PC-9 (cell line): Measurements from ENCODE around the gene NUP85. TPM values are rescaled to one million over a fixed set of nuclear protein-coding genes. Genes with fewer than 3 reads are reported as not detected.

Source experiments
- BruUV-seq: library from RNA; stranded (reverse); fragments of 400-500 nt; replicated peaks from 2 replicates; lab custom pipeline; 2021; lab: Mats Ljungman, UMichigan
- CTCF ChIA-PET: fragments of 300-600 bp; sonication (Branson Sonifier 250); formaldehyde crosslinking; loops from one replicate; lab custom pipeline; 2022; ENCODE audit warnings: antibody characterized with exemption; lab: Charles Lee
- POLR2A ChIA-PET: fragments of 300-600 bp; sonication (Branson Sonifier 250); formaldehyde crosslinking; loops from one replicate; lab custom pipeline; 2022; ENCODE audit warnings: antibody characterized with exemption; ENCODE audit not compliant: unreplicated experiment; lab: Charles Lee
- DNase-seq, 2 experiments: peaks; one replicate each; pipeline versions ENCODE4 v3.0.0 to v3.0.0-alpha.2; 2015 to 2022; ENCODE audit warnings: mixed read lengths in 1 of 2
- H2AFZ ChIP-seq: fragments of 200-600 bp; sonication (generic); 2 replicates; pipeline ENCODE4 v1.8.1; 2017; ENCODE audit warnings: antibody characterized with exemption
- H3F3A ChIP-seq: fragments of 200-600 bp; sonication (generic); 2 replicates; pipeline ENCODE4 v1.8.1; 2017; ENCODE audit warnings: antibody characterized with exemption, mild to moderate bottlenecking, low read depth; ENCODE audit not compliant: insufficient read depth
- H3K27ac ChIP-seq: fragments of 200-600 bp; sonication (generic); 2 replicates; pipeline ENCODE4 v1.6.1; 2016; ENCODE audit warnings: mixed run types
- H3K27me3 ChIP-seq: fragments of 200-600 bp; sonication (generic); 2 replicates; pipeline ENCODE4 v1.6.1; 2016; ENCODE audit warnings: low read depth, mixed run types; ENCODE audit not compliant: insufficient read depth
- H3K36me3 ChIP-seq: fragments of 200-600 bp; sonication (generic); 2 replicates; pipeline ENCODE4 v1.6.1; 2016; ENCODE audit warnings: low read depth, mixed run types
- H3K4me1 ChIP-seq: fragments of 200-600 bp; sonication (generic); replicated peaks from 2 replicates; pipeline ENCODE4 v1.6.1; 2016; ENCODE audit warnings: mixed run types; ENCODE audit not compliant: insufficient read depth
- H3K4me2 ChIP-seq: fragments of 200-600 bp; sonication (generic); 2 replicates; pipeline ENCODE4 v1.6.1; 2017; ENCODE audit warnings: mixed run types
- H3K4me3 ChIP-seq: fragments of 200-600 bp; sonication (generic); 2 replicates; pipeline ENCODE4 v1.6.1; 2016; ENCODE audit warnings: mixed run types
- H3K79me2 ChIP-seq: fragments of 200-600 bp; sonication (generic); 2 replicates; pipeline ENCODE4 v1.6.1; 2017; ENCODE audit warnings: low read depth, mixed run types
- H3K9me2 ChIP-seq: fragments of 200-600 bp; sonication (generic); 2 replicates; pipeline ENCODE4 v1.8.1; 2017; ENCODE audit warnings: mild to moderate bottlenecking; ENCODE audit not compliant: insufficient read depth
- H3K9me3 ChIP-seq: fragments of 200-600 bp; sonication (generic); 2 replicates; pipeline ENCODE4 v1.8.1; 2016; ENCODE audit warnings: low read depth; ENCODE audit not compliant: insufficient read depth
- H4K20me1 ChIP-seq: fragments of 200-600 bp; sonication (generic); 2 replicates; pipeline ENCODE4 v1.8.1; 2017; ENCODE audit not compliant: insufficient read depth
- EZH2 ChIP-seq: fragments of 200-600 bp; sonication (generic); IDR thresholded peaks from 2 replicates; pipeline ENCODE4 v1.8.0; 2017; ENCODE audit warnings: antibody characterized with exemption, low read depth
- intact Hi-C: fragments of 100-400 bp; cut with micrococcal nuclease; formaldehyde crosslinking; loops from one replicate; pipeline ENCODE4 v1.10.0; 2022; ENCODE audit not compliant: unreplicated experiment
- total RNA-seq: library from RNA; stranded (reverse); gene quantifications from 2 replicates; pipeline ENCODE4 v1.2.3, GENCODE V29; 2021
- TF ChIP-seq, protein P1 (sequence below): fragments of 200-600 bp; sonication (generic); conservative IDR thresholded peaks from 2 replicates; pipeline ENCODE4 v1.6.1; 2017; ENCODE audit warnings: mixed run types, antibody characterized with exemption, mild to moderate bottlenecking, moderate library complexity

Gene NUP85
- total RNA-seq, 1 experiment from 2014 or later = 73.1 TPM

GRCh38 chr17:75242461-75243042, 37.1 kb downstream of the NUP85 start:
- Histone ChIP-seq H3K36me3 (0 out of 2 replicates have a peak, but pooled peaks cover 9% of the 10 kb centered on the region), H2AFZ (no peak overlapping the region), H3K4me1 (no peaks in the 10 kb centered on the region), H3K79me2 (0 out of 2 replicates have a peak, but pooled peaks cover 2% of the 10 kb centered on the region), H3F3A (peaks cover 10% of the 10 kb centered on the region; the same call in 1 of the 2 replicates), H3K27ac (no peak overlapping the region), H3K4me2 (no peak overlapping the region), H3K4me3 (no peak overlapping the region), H3K9me3 (no peaks in the 10 kb centered on the region), H3K27me3 (no peaks in the 10 kb centered on the region), H3K9me2 (no peaks in the 10 kb centered on the region), H4K20me1 (peaks cover 6% of the 10 kb centered on the region; the same call in 1 of the 2 replicates)
- BruUV-seq = no TSS peak
- no peak for DNase-seq
- CTCF ChIA-PET = interaction anchor here (0.6 kb wide), 1 partner anchor 248 kb away, joined by 7 read pairs; no protein-coding TSS in a partner anchor
- intact Hi-C loops = no loop called here
- no peak for TF ChIP-seq EZH2
- TF ChIP-seq, protein P1, sequence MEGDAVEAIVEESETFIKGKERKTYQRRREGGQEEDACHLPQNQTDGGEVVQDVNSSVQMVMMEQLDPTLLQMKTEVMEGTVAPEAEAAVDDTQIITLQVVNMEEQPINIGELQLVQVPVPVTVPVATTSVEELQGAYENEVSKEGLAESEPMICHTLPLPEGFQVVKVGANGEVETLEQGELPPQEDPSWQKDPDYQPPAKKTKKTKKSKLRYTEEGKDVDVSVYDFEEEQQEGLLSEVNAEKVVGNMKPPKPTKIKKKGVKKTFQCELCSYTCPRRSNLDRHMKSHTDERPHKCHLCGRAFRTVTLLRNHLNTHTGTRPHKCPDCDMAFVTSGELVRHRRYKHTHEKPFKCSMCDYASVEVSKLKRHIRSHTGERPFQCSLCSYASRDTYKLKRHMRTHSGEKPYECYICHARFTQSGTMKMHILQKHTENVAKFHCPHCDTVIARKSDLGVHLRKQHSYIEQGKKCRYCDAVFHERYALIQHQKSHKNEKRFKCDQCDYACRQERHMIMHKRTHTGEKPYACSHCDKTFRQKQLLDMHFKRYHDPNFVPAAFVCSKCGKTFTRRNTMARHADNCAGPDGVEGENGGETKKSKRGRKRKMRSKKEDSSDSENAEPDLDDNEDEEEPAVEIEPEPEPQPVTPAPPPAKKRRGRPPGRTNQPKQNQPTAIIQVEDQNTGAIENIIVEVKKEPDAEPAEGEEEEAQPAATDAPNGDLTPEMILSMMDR = no peak
- POLR2A ChIA-PET = no interaction called here

DNA sequence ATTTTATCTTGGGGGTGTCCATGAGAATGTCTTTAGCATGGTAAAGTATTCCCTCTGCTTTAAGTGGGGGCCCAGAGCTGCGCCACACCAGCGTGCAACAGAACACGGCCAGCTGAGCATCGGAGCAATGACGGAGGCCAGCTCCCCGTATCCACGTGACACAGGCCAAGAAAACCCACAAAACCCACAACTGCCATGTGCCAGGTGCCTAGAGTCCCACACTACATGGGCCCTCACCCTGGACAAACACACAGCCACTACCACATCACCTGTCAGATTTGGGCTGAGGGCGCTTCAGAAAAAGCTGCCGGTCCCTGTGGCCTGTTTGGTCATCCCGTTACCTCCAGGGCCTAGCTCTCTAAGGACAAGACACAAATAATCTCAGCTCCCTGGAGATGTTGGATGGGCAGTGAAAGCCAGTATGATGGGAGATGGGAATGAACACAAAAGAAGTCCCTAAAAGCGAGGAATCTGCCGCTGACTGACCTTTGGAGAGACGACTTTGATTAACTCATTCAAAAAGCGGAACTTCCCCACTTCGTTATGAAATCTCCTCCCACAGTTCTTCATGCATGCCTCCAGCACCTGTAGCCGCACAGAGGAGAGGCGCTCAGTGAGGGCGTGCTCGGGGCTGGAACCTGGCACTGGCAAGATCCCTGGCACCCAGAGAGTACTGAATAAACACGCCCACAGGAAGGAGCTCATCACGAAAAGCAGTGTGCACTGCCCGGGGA, 38.8 kb downstream of the NUP85 start:
- no peaks in the 10 kb centered on the region for H3K4me1 ChIP-seq
- H3K9me3 ChIP-seq = no peaks in the 10 kb centered on the region
- TF ChIP-seq, protein P1 = no peak
- no peak for TF ChIP-seq EZH2
- peaks cover 10% of the 10 kb centered on the region for H3K79me2 ChIP-seq
- BruUV-seq = no TSS peak
- H3K4me3 ChIP-seq = no peak overlapping the region
- H3F3A ChIP-seq = peaks cover 7% of the 10 kb centered on the region; the same call in 1 of the 2 replicates
- intact Hi-C loops = no loop called here
- no peak overlapping the region for H2AFZ ChIP-seq
- ChIA-PET POLR2A (no interaction called here), CTCF (no interaction called here)
- DNase-seq = no peak
- no peak overlapping the region for H3K27ac ChIP-seq
- H3K9me2 ChIP-seq = no peaks in the 10 kb centered on the region
- no peak overlapping the region for H3K4me2 ChIP-seq
- no peaks in the 10 kb centered on the region for H3K27me3 ChIP-seq
- 0 out of 2 replicates have a peak, but pooled peaks cover 9% of the 10 kb centered on the region for H3K36me3 ChIP-seq
- H4K20me1 ChIP-seq = peaks cover 9% of the 10 kb centered on the region; the same call in 1 of the 2 replicates

GRCh38 chr17:75245011-75245410, 39.5 kb downstream of the NUP85 start:
- TF ChIP-seq, protein P1 = no peak
- no peak for TF ChIP-seq EZH2
- no peak overlapping the region for H2AFZ ChIP-seq
- H3K4me1 ChIP-seq = no peaks in the 10 kb centered on the region
- intact Hi-C loops = no loop called here
- H3K4me2 ChIP-seq = no peak overlapping the region
- no peaks in the 10 kb centered on the region for H3K9me2 ChIP-seq
- H3K27me3 ChIP-seq = no peaks in the 10 kb centered on the region
- H3K4me3 ChIP-seq = no peak overlapping the region
- POLR2A ChIA-PET = no interaction called here
- BruUV-seq = no TSS peak
- 0 out of 2 replicates have a peak, but pooled peaks cover 9% of the 10 kb centered on the region for H3K36me3 ChIP-seq
- H3K9me3 ChIP-seq = no peaks in the 10 kb centered on the region
- peaks cover 11% of the 10 kb centered on the region; the same call in 1 of the 2 replicates for H4K20me1 ChIP-seq
- peaks cover 7% of the 10 kb centered on the region; the same call in 1 of the 2 replicates for H3F3A ChIP-seq
- CTCF ChIA-PET = no interaction called here
- peaks cover 17% of the 10 kb centered on the region for H3K79me2 ChIP-seq
- DNase-seq = no peak
- H3K27ac ChIP-seq = no peak overlapping the region
